Hepatocyte (in vitro differentiated cells): Measurements from ENCODE around the gene CACNA1C. TPM values are rescaled to one million over a fixed set of nuclear protein-coding genes. Genes with fewer than 3 reads are reported as not detected.

Experiments used
- DNase-seq: peaks from one replicate; pipeline ENCODE4 v3.0.0-alpha.2; 2016; ENCODE audit warnings: low spot score
- H2AFZ ChIP-seq: fragments of 200-600 bp; sonication (generic); 2 replicates; pipeline ENCODE4 v1.6.0; 2016; ENCODE audit warnings: antibody characterized with exemption, mild to moderate bottlenecking
- H3K27ac ChIP-seq: fragments of 200-600 bp; sonication (generic); 2 replicates; pipeline ENCODE4 v1.5.1; 2016; ENCODE audit warnings: mild to moderate bottlenecking
- H3K27me3 ChIP-seq: fragments of 200-600 bp; sonication (generic); 2 replicates; pipeline ENCODE4 v1.6.1; 2016
- H3K36me3 ChIP-seq: fragments of 200-600 bp; sonication (generic); replicated peaks from 2 replicates; pipeline ENCODE4 v1.5.1; 2016; ENCODE audit warnings: low read depth; ENCODE audit not compliant: insufficient read depth
- H3K4me1 ChIP-seq: fragments of 200-600 bp; sonication (generic); 2 replicates; pipeline ENCODE4 v1.5.1; 2016; ENCODE audit warnings: mild to moderate bottlenecking, moderate library complexity; ENCODE audit not compliant: insufficient read depth
- H3K4me2 ChIP-seq: fragments of 200-600 bp; sonication (generic); 2 replicates; pipeline ENCODE4 v1.6.0; 2016
- H3K4me3 ChIP-seq: fragments of 200-600 bp; sonication (generic); 2 replicates; pipeline ENCODE4 v1.5.1; 2016; ENCODE audit warnings: mild to moderate bottlenecking
- H3K79me2 ChIP-seq: fragments of 200-600 bp; sonication (generic); 2 replicates; pipeline ENCODE4 v1.6.0; 2017; ENCODE audit warnings: mild to moderate bottlenecking
- H3K9me2 ChIP-seq: fragments of 200-600 bp; sonication (generic); replicated peaks from 2 replicates; pipeline ENCODE4 v1.6.0; 2017; ENCODE audit warnings: mild to moderate bottlenecking; ENCODE audit not compliant: insufficient read depth
- H3K9me3 ChIP-seq: fragments of 200-600 bp; sonication (generic); 2 replicates; pipeline ENCODE4 v1.5.1; 2016; ENCODE audit warnings: low read depth, mild to moderate bottlenecking
- H4K20me1 ChIP-seq: fragments of 200-600 bp; sonication (generic); 2 replicates; pipeline ENCODE4 v1.6.0; 2016; ENCODE audit warnings: mild to moderate bottlenecking; ENCODE audit not compliant: insufficient read depth, poor library complexity, severe bottlenecking
- CTCF ChIP-seq: fragments of 200-600 bp; sonication (generic); IDR thresholded peaks from 2 replicates; pipeline ENCODE4 v1.5.1; 2016; ENCODE audit warnings: antibody characterized with exemption, mild to moderate bottlenecking; ENCODE audit not compliant: poor library complexity
- EZH2 ChIP-seq: fragments of 200-600 bp; sonication (generic); IDR thresholded peaks from 2 replicates; pipeline ENCODE4 v1.6.1; 2016; ENCODE audit warnings: antibody characterized with exemption, mild to moderate bottlenecking, borderline replicate concordance
- EZH2phosphoT487 ChIP-seq: fragments of 200-600 bp; sonication (generic); IDR thresholded peaks from one replicate; pipeline ENCODE4 v1.6.1; 2018; ENCODE audit warnings: antibody characterized with exemption, mild to moderate bottlenecking, low read depth, moderate library complexity; ENCODE audit not compliant: unreplicated experiment, severe bottlenecking
- WGBS: methylation state at CpG from one replicate; pipeline ENCODE4 v1.1.6; 2016; ENCODE audit warnings: low lambda C conversion rate; ENCODE audit errors: missing lambda C conversion rate; 5-methylcytosine and 5-hydroxymethylcytosine counted together
- polyA plus RNA-seq: library from polyadenylated mRNA; unstranded; fragments of >200 nt; fragmentation: Nextera tagmentation; extraction: Ambion mirVana; gene quantifications from 2 replicates; pipeline ENCODE4 v1.2.1, GENCODE V29; 2016
- total RNA-seq: library from RNA; depleted of rRNA; stranded (reverse); fragments of >200 nt; gene quantifications from 2 replicates; pipeline ENCODE4 v1.2.3, GENCODE V29; 2014

CACNA1C gene
- total and polyA plus RNA-seq, 2 experiments from 2014 or later = 3.2 to 4.0 TPM

DNA sequence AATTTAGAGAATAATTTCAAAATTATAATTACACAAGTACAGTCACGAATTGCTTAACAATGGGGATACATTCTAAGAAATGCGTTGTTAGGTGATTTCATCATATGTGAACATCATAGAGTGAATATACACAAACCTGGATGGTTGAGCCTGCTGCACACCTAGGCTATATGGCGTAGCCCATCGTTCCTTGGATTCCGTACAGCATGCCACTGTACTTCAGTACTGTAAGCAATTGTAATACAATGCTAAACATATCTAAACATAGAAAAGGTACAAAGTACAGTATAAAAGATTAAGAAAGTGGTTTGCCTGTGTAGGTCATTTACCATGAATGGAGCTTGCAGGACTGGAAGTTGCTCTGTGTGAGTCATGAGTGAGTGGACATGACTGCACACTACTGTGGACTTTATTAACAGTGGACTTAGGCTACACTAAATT, 286.2 kb downstream of the CACNA1C start:
- Histone ChIP-seq H4K20me1 (no peaks in the 10 kb centered on the region), H3K4me3 (no peak overlapping the region), H3K4me1 (peaks cover 46% of the 10 kb centered on the region), H3K36me3 (no peaks in the 10 kb centered on the region), H3K27me3 (no peaks in the 10 kb centered on the region), H3K9me3 (no peaks in the 10 kb centered on the region), H3K4me2 (no peak overlapping the region), H3K9me2 (no peaks in the 10 kb centered on the region), H3K27ac (no peak overlapping the region), H3K79me2 (no peaks in the 10 kb centered on the region), H2AFZ (no peak overlapping the region)
- 93% methylated on average over 5 of the region's 5 CpGs for WGBS
- DNase-seq = no peak
- TF ChIP-seq EZH2phosphoT487 (no peak), EZH2 (no peak), CTCF (no peak)

DNA sequence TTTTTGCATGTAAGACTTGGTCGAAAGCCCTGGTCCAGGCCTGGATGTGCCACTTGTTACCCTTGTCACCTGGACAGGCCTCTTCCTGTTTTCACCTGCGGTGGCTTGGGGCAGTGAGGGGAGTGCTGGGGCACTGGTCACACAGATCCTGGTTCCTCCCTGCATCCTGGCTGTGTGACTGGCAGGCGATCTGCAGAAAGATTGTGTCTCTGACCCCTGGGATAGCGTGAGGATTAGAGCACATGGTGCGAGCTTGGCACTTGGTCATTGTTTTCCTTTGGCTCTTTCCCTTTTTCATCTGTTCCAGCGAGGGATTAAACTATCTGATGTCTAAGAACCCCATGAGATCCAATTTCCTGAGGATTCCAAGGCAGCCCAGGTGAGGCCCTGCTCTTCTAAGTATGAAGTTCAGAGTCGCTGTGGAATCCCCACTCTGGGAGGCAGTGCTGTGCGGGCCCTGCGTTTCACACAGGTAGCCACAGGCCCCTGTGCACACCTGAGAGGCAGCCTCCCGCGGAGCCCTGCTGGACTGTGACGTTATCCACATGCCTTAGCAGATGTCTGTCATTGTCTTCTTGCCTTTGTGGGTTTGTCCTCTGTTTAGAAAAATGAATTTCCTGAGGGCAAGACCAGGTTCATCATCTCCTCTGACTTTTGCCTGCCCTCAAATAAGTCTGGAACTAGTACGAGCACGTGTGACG, 288.4 kb downstream of the CACNA1C start:
- Histone ChIP-seq H3K9me3 (no peaks in the 10 kb centered on the region), H3K27ac (peak overlapping the region; percentile 53), H3K79me2 (no peaks in the 10 kb centered on the region), H3K4me2 (no peak overlapping the region), H3K36me3 (no peaks in the 10 kb centered on the region), H3K27me3 (no peaks in the 10 kb centered on the region), H3K4me3 (no peak overlapping the region), H3K9me2 (no peaks in the 10 kb centered on the region), H3K4me1 (peaks cover 35% of the 10 kb centered on the region), H2AFZ (no peak overlapping the region), H4K20me1 (no peaks in the 10 kb centered on the region)
- WGBS = 80% methylated on average over 15 of the region's 15 CpGs
- no peak for DNase-seq
- no peak for TF ChIP-seq EZH2
- TF ChIP-seq EZH2phosphoT487 = no peak
- TF ChIP-seq CTCF = no peak

DNA sequence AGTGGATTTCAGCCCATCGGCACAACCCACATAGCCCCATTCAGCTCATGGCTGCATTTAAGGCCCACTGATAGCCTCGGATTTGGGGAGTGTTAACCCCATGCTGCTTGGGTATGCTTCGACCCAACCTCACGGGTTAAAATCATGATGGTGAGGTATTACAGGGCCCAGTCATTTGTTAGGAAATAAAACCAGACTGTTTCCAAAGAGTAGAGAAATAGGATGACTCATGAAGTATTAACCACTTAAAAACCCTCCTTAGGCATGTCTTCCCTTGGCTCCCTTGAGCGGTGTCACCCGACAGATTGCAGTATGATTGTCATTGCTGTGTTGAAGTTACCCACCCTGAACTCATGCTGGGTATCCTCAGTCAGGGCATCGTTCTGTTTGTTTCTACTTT, 289.1 kb downstream of the CACNA1C start:
- no peaks in the 10 kb centered on the region for H3K9me3 ChIP-seq
- no peaks in the 10 kb centered on the region for H3K27me3 ChIP-seq
- H2AFZ ChIP-seq = no peak overlapping the region
- DNase-seq = no peak
- no peak for TF ChIP-seq EZH2
- TF ChIP-seq CTCF = no peak
- TF ChIP-seq EZH2phosphoT487 = no peak
- no peaks in the 10 kb centered on the region for H3K79me2 ChIP-seq
- peaks cover 31% of the 10 kb centered on the region for H3K4me1 ChIP-seq
- H3K4me3 ChIP-seq = no peak overlapping the region
- no peaks in the 10 kb centered on the region for H4K20me1 ChIP-seq
- no peaks in the 10 kb centered on the region for H3K36me3 ChIP-seq
- no peaks in the 10 kb centered on the region for H3K9me2 ChIP-seq
- H3K27ac ChIP-seq = peak overlapping the region; percentile 53
- 66% methylated on average over 7 of the region's 7 CpGs for WGBS
- H3K4me2 ChIP-seq = no peak overlapping the region
